ENCODE measurements around the gene CLCNKA. TPM values are rescaled to one million over a fixed set of nuclear protein-coding genes. Genes with fewer than 3 reads are reported as not detected.
"Not testable (repeated sequence)": the region's sequence is repeated elsewhere in the genome, so short reads cannot be mapped to it uniquely, and the experiment has no call there.

Gene CLCNKA
- total and polyA plus RNA-seq, 2 of the 8 experiments (the other 6 are each of a cell fraction or from before 2014, with no cell fraction given): 0.95 to 2.0 TPM

GRCh38 chr1:16056521-16056912, 34.7 kb downstream of the CLCNKA start:
- WGBS, 2 experiments (ENCODE audit: extremely low coverage in 1 of 2, insufficient coverage in 1 of 2, insufficient read length in 1 of 2, insufficient replicate concordance in 2 of 2, low coverage in 1 of 2, low lambda C conversion rate in 2 of 2, missing lambda C conversion rate in 1 of 2): 100% methylated on average over 2 of the region's 4 CpGs; no CpG with 5 or more reads in 1 of the 2 experiments
- H2BK15ac ChIP-seq (ENCODE audit: low read length): not testable (repeated sequence)

More at GRCh38 chr1:16056521-16056912, 34.7 kb downstream of the CLCNKA start:
- not testable (repeated sequence) for H2BK20ac ChIP-seq (ENCODE audit: low read length); H3K9me3 ChIP-seq (ENCODE audit: insufficient read depth in 2 of 2, low read depth in 1 of 2, low read length in 1 of 2); H3K36me3 ChIP-seq (ENCODE audit: control insufficient read depth in 2 of 4, insufficient read depth in 4 of 4, low read length in 3 of 4); H3K4me2 ChIP-seq (ENCODE audit: insufficient read depth in 1 of 2, low read depth in 2 of 2, low read length in 2 of 2); FAIRE-seq; H3K4ac ChIP-seq (replicated peaks; ENCODE audit: insufficient read length, low read depth, low read length); H2BK12ac ChIP-seq (ENCODE audit: low read depth, low read length); H2AK5ac ChIP-seq (ENCODE audit: low read depth, low read length); H4K8ac ChIP-seq (ENCODE audit: extremely low read depth, insufficient read depth, low read length); H3K79me1 ChIP-seq (ENCODE audit: low read depth, low read length); DNase-seq (ENCODE audit: low read depth in 1 of 2, low spot score in 2 of 2); H2BK120ac ChIP-seq (replicated peaks; ENCODE audit: low read depth, low read length); H3K9ac ChIP-seq (replicated peaks in 1 of 4; ENCODE audit: extremely low read depth in 1 of 4, low read depth in 3 of 4, low read length in 3 of 4); H3K23ac ChIP-seq (ENCODE audit: insufficient read length); H3K27me3 ChIP-seq (replicated peaks in 1 of 4; ENCODE audit: control insufficient read depth in 3 of 4, extremely low read depth in 1 of 4, insufficient read depth in 3 of 4, low read length in 3 of 4); H3K4me1 ChIP-seq (replicated peaks in 1 of 4; ENCODE audit: control insufficient read depth in 3 of 4, insufficient read depth in 4 of 4, low read length in 3 of 4); H4K91ac ChIP-seq (replicated peaks; ENCODE audit: insufficient read length, low read length); H3K4me3 ChIP-seq (ENCODE audit: extremely low read depth in 1 of 4, insufficient read depth in 2 of 4, low read depth in 3 of 4, low read length in 4 of 4); H3K56ac ChIP-seq (replicated peaks; ENCODE audit: insufficient read length, low read depth, low read length); H3K27ac ChIP-seq (ENCODE audit: low read depth, low read length); H3K14ac ChIP-seq (ENCODE audit: insufficient read length); H3K23me2 ChIP-seq (ENCODE audit: low read depth, low read length); H4K5ac ChIP-seq (ENCODE audit: insufficient read length, low read depth, low read length); H3K18ac ChIP-seq (ENCODE audit: extremely low read depth, low read length); H3K79me2 ChIP-seq (ENCODE audit: control insufficient read depth in 1 of 2, insufficient read depth in 2 of 2, low read length in 2 of 2); H2AFZ ChIP-seq (ENCODE audit: low read length); H4K20me1 ChIP-seq (replicated peaks in 1 of 2; ENCODE audit: control insufficient read depth in 1 of 2, insufficient read depth in 2 of 2, low read length in 2 of 2); H2BK5ac ChIP-seq (ENCODE audit: low read depth, low read length)
- TF ChIP-seq KDM1A (IDR thresholded peaks at IDR 0.05; ENCODE audit: borderline replicate concordance, low read length): peak; percentile 32; the same call in 1 of the 2 replicates
- CTCF ChIA-PET (ENCODE audit: partially characterized antibody): interaction anchor here (0.6 to 5.5 kb wide), 21 partner anchors 8 to 268 kb away, joined by 3 to 34 read pairs (median 6); partner anchors contain the start of genes ARHGEF19, CLCNKB and SRARP
- POLR2A ChIA-PET (ENCODE audit: partially characterized antibody): interaction anchor here (0.6 to 1.4 kb wide), 3 partner anchors 11 to 61 kb away, joined by 3 to 4 read pairs (median 3); no protein-coding TSS in a partner anchor
